Hippocampal formation (tissue), 2 donors: ENCODE data around the gene CSNK1G1.
"Not testable (repeated sequence)": the region's sequence is repeated elsewhere in the genome, so short reads cannot be mapped to it uniquely, and the experiment has no call there.

Experiments used
- DNase-seq, 2 donors: peaks; one replicate each; lab custom pipeline; 2025; lab: John Stamatoyannopoulos, UW

CSNK1G1 gene

GRCh38 chr15:64349375-64349774 lies 6.6 kb downstream of the CSNK1G1 start:
- no peak for DNase-seq

- DNase-seq: no peak
These were observed 7.5 kb downstream of the CSNK1G1 start for GRCh38 chr15:64348455-64348854.

- not testable (repeated sequence) for DNase-seq
These were observed 9.7 kb downstream of the CSNK1G1 start for GRCh38 chr15:64346242-64346641.

GRCh38 chr15:64344651-64345294 lies 11.2 kb downstream of the CSNK1G1 start:
- DNase-seq: no peak

- no peak for DNase-seq
These were observed 12.1 kb downstream of the CSNK1G1 start for GRCh38 chr15:64343841-64344240.

- DNase-seq: no peak
These were observed 12.8 kb downstream of the CSNK1G1 start for GRCh38 chr15:64343222-64343621.

GRCh38 chr15:64341961-64342360 lies 14.0 kb downstream of the CSNK1G1 start:
- DNase-seq: no peak

- no peak for DNase-seq
These were observed 15.6 kb downstream of the CSNK1G1 start for GRCh38 chr15:64340355-64340754.

- DNase-seq: no peak
These were observed 18.2 kb downstream of the CSNK1G1 start for GRCh38 chr15:64337761-64338160.

- no peak for DNase-seq
These were observed 21.7 kb downstream of the CSNK1G1 start for GRCh38 chr15:64333986-64334929.

GRCh38 chr15:64333516-64333915 lies 22.5 kb downstream of the CSNK1G1 start:
- no peak for DNase-seq

- DNase-seq: not testable (repeated sequence)
These were observed 24.3 kb downstream of the CSNK1G1 start for GRCh38 chr15:64331668-64332067.

GRCh38 chr15:64326975-64327374 lies 29.0 kb downstream of the CSNK1G1 start:
- not testable (repeated sequence) for DNase-seq

GRCh38 chr15:64326458-64326857 lies 29.5 kb downstream of the CSNK1G1 start:
- not testable (repeated sequence) for DNase-seq

- no peak for DNase-seq
These were observed 31.7 kb downstream of the CSNK1G1 start for GRCh38 chr15:64324165-64324877.

GRCh38 chr15:64315216-64315615 lies 40.8 kb downstream of the CSNK1G1 start:
- DNase-seq: no peak

GRCh38 chr15:64314456-64314855 lies 41.5 kb downstream of the CSNK1G1 start:
- DNase-seq: no peak

- DNase-seq: no peak
These were observed 44.4 kb downstream of the CSNK1G1 start for GRCh38 chr15:64311566-64311965.

- DNase-seq: no peak
These were observed 45.9 kb downstream of the CSNK1G1 start for GRCh38 chr15:64310036-64310435.

- no peak for DNase-seq
These were observed 50.7 kb downstream of the CSNK1G1 start for GRCh38 chr15:64305261-64305660.

- no peak for DNase-seq
These were observed 66.4 kb downstream of the CSNK1G1 start for GRCh38 chr15:64289550-64289949.

GRCh38 chr15:64288999-64289398 lies 67.0 kb downstream of the CSNK1G1 start:
- DNase-seq: no peak
